Measurements from ENCODE around the gene SUSD6.

SUSD6 gene

GRCh38 chr14:69665631-69666030 is 54.2 kb downstream of the SUSD6 start:
- Histone ChIP-seq H2BK15ac (ENCODE audit: low read length) (no peak overlapping the region), H3K79me1 (ENCODE audit: low read depth, low read length) (no peaks in the 10 kb centered on the region), H3K4me2 (ENCODE audit: insufficient read depth, low read length, poor library complexity, severe bottlenecking) (no peak overlapping the region), H3K18ac (ENCODE audit: low read length) (no peak overlapping the region), H3K23ac (ENCODE audit: low read depth, low read length, poor library complexity) (no peak overlapping the region), H3K9me3 (replicated peaks in 1 of 2; ENCODE audit: control insufficient read depth in 2 of 2, insufficient read depth in 1 of 2, low read depth in 1 of 2, low read length in 2 of 2) (no peaks in the 10 kb centered on the region), H3K4ac (ENCODE audit: low read length) (no peak overlapping the region), H3K14ac (ENCODE audit: low read length) (no peak overlapping the region), H2BK120ac (ENCODE audit: low read depth, low read length) (no peak overlapping the region), H3K4me3 (ENCODE audit: low read length in 2 of 2) (no peak overlapping the region), H2AFZ (ENCODE audit: low read length) (no peak overlapping the region), H3K27ac (replicated peaks; ENCODE audit: low read length) (no peak overlapping the region), H3K27me3 (ENCODE audit: control insufficient read depth in 3 of 3, insufficient read depth in 3 of 3, low read depth in 1 of 3, low read length in 3 of 3) (no peaks in the 10 kb centered on the region), H2BK5ac (ENCODE audit: low read length) (no peak overlapping the region), H3K36me3 (replicated peaks in 1 of 2; ENCODE audit: control insufficient read depth in 2 of 2, insufficient read depth in 2 of 2, low read length in 2 of 2) (peaks cover 0 to 5% of the 10 kb centered on the region in 2 donors), H4K91ac (ENCODE audit: low read depth, low read length, poor library complexity) (no peak overlapping the region), H2BK12ac (ENCODE audit: low read length) (no peak overlapping the region), H3K9ac (ENCODE audit: low read depth, low read length, poor library complexity) (no peak overlapping the region), H4K8ac (ENCODE audit: low read depth, low read length) (no peak overlapping the region), H2AK5ac (ENCODE audit: low read depth, low read length) (no peak overlapping the region), H3K4me1 (ENCODE audit: control insufficient read depth in 2 of 2, insufficient read depth in 1 of 2, low read depth in 1 of 2, low read length in 2 of 2) (peaks cover 0 to 10% of the 10 kb centered on the region in 2 donors)
- WGBS, 2 donors (ENCODE audit: extremely low coverage in 2 of 2, insufficient read length in 2 of 2, insufficient replicate concordance in 1 of 2), result no CpG with 5 or more reads among the region's 1 CpG
- DNase-seq (ENCODE audit: low spot score), result no peak

- Histone ChIP-seq H3K4me1 (ENCODE audit: control insufficient read depth in 2 of 2, insufficient read depth in 1 of 2, low read depth in 1 of 2, low read length in 2 of 2) (peaks cover 0 to 6% of the 10 kb centered on the region in 2 donors), H4K8ac (ENCODE audit: low read depth, low read length) (no peak overlapping the region), H3K4me3 (ENCODE audit: low read length in 2 of 2) (no peak overlapping the region), H2AFZ (ENCODE audit: low read length) (no peak overlapping the region), H3K14ac (ENCODE audit: low read length) (no peak overlapping the region), H2AK5ac (ENCODE audit: low read depth, low read length) (no peak overlapping the region), H3K79me1 (ENCODE audit: low read depth, low read length) (no peaks in the 10 kb centered on the region), H4K91ac (ENCODE audit: low read depth, low read length, poor library complexity) (no peak overlapping the region), H3K9ac (ENCODE audit: low read depth, low read length, poor library complexity) (no peak overlapping the region), H2BK120ac (ENCODE audit: low read depth, low read length) (no peak overlapping the region), H2BK12ac (ENCODE audit: low read length) (no peak overlapping the region), H3K18ac (ENCODE audit: low read length) (no peak overlapping the region), H3K23ac (ENCODE audit: low read depth, low read length, poor library complexity) (no peak overlapping the region), H3K27me3 (ENCODE audit: control insufficient read depth in 3 of 3, insufficient read depth in 3 of 3, low read depth in 1 of 3, low read length in 3 of 3) (no peaks in the 10 kb centered on the region), H2BK15ac (ENCODE audit: low read length) (no peak overlapping the region), H3K4ac (ENCODE audit: low read length) (no peak overlapping the region), H2BK5ac (ENCODE audit: low read length) (no peak overlapping the region), H3K4me2 (ENCODE audit: insufficient read depth, low read length, poor library complexity, severe bottlenecking) (no peak overlapping the region), H3K27ac (replicated peaks; ENCODE audit: low read length) (no peak overlapping the region), H3K9me3 (replicated peaks in 1 of 2; ENCODE audit: control insufficient read depth in 2 of 2, insufficient read depth in 1 of 2, low read depth in 1 of 2, low read length in 2 of 2) (no peaks in the 10 kb centered on the region), H3K36me3 (replicated peaks in 1 of 2; ENCODE audit: control insufficient read depth in 2 of 2, insufficient read depth in 2 of 2, low read length in 2 of 2) (peaks cover 0 to 5% of the 10 kb centered on the region in 2 donors)
- no peak for DNase-seq (ENCODE audit: low spot score)
- no CpG with 5 or more reads among the region's 3 CpGs for WGBS, 2 donors (ENCODE audit: extremely low coverage in 2 of 2, insufficient read length in 2 of 2, insufficient replicate concordance in 1 of 2)
These were observed 54.7 kb downstream of the SUSD6 start for GRCh38 chr14:69666112-69666511.

- Histone ChIP-seq H4K8ac (ENCODE audit: low read depth, low read length) (no peak overlapping the region), H2BK15ac (ENCODE audit: low read length) (no peak overlapping the region), H3K14ac (ENCODE audit: low read length) (no peak overlapping the region), H3K4ac (ENCODE audit: low read length) (no peak overlapping the region), H2BK120ac (ENCODE audit: low read depth, low read length) (no peak overlapping the region), H4K91ac (ENCODE audit: low read depth, low read length, poor library complexity) (no peak overlapping the region), H2AK5ac (ENCODE audit: low read depth, low read length) (no peak overlapping the region), H3K18ac (ENCODE audit: low read length) (no peak overlapping the region), H3K27ac (replicated peaks; ENCODE audit: low read length) (no peak overlapping the region), H3K36me3 (replicated peaks in 1 of 2; ENCODE audit: control insufficient read depth in 2 of 2, insufficient read depth in 2 of 2, low read length in 2 of 2) (peaks cover 0 to 5% of the 10 kb centered on the region in 2 donors), H2AFZ (ENCODE audit: low read length) (no peak overlapping the region), H3K23ac (ENCODE audit: low read depth, low read length, poor library complexity) (no peak overlapping the region), H3K79me1 (ENCODE audit: low read depth, low read length) (no peaks in the 10 kb centered on the region), H2BK5ac (ENCODE audit: low read length) (no peak overlapping the region), H3K9me3 (replicated peaks in 1 of 2; ENCODE audit: control insufficient read depth in 2 of 2, insufficient read depth in 1 of 2, low read depth in 1 of 2, low read length in 2 of 2) (no peaks in the 10 kb centered on the region), H3K4me1 (ENCODE audit: control insufficient read depth in 2 of 2, insufficient read depth in 1 of 2, low read depth in 1 of 2, low read length in 2 of 2) (peaks cover 0 to 7% of the 10 kb centered on the region in 2 donors), H3K9ac (ENCODE audit: low read depth, low read length, poor library complexity) (no peak overlapping the region), H3K4me2 (ENCODE audit: insufficient read depth, low read length, poor library complexity, severe bottlenecking) (no peak overlapping the region), H3K27me3 (ENCODE audit: control insufficient read depth in 3 of 3, insufficient read depth in 3 of 3, low read depth in 1 of 3, low read length in 3 of 3) (peaks cover 0 to 3% (median 0%) of the 10 kb centered on the region in 3 experiments), H2BK12ac (ENCODE audit: low read length) (no peak overlapping the region), H3K4me3 (ENCODE audit: low read length in 2 of 2) (no peak overlapping the region)
- no peak for DNase-seq (ENCODE audit: low spot score)
- WGBS, 2 donors (ENCODE audit: extremely low coverage in 2 of 2, insufficient read length in 2 of 2, insufficient replicate concordance in 1 of 2), result no CpG with 5 or more reads among the region's 2 CpGs
These were observed 55.4 kb downstream of the SUSD6 start for GRCh38 chr14:69666690-69667211.

- Histone ChIP-seq H2AFZ (ENCODE audit: low read length) (no peak overlapping the region), H3K36me3 (replicated peaks in 1 of 2; ENCODE audit: control insufficient read depth in 2 of 2, insufficient read depth in 2 of 2, low read length in 2 of 2) (peaks cover 0 to 5% of the 10 kb centered on the region in 2 donors), H3K9ac (ENCODE audit: low read depth, low read length, poor library complexity) (no peak overlapping the region), H3K27me3 (ENCODE audit: control insufficient read depth in 3 of 3, insufficient read depth in 3 of 3, low read depth in 1 of 3, low read length in 3 of 3) (peaks cover 0 to 3% (median 0%) of the 10 kb centered on the region in 3 experiments), H3K4me1 (ENCODE audit: control insufficient read depth in 2 of 2, insufficient read depth in 1 of 2, low read depth in 1 of 2, low read length in 2 of 2) (peaks cover 0 to 8% of the 10 kb centered on the region in 2 donors), H2AK5ac (ENCODE audit: low read depth, low read length) (no peak overlapping the region), H3K4me2 (ENCODE audit: insufficient read depth, low read length, poor library complexity, severe bottlenecking) (no peak overlapping the region), H3K14ac (ENCODE audit: low read length) (no peak overlapping the region), H2BK5ac (ENCODE audit: low read length) (no peak overlapping the region), H3K4ac (ENCODE audit: low read length) (no peak overlapping the region), H3K18ac (ENCODE audit: low read length) (no peak overlapping the region), H3K4me3 (ENCODE audit: low read length in 2 of 2) (no peak overlapping the region), H4K91ac (ENCODE audit: low read depth, low read length, poor library complexity) (no peak overlapping the region), H2BK15ac (ENCODE audit: low read length) (no peak overlapping the region), H2BK12ac (ENCODE audit: low read length) (no peak overlapping the region), H3K79me1 (ENCODE audit: low read depth, low read length) (no peaks in the 10 kb centered on the region), H3K23ac (ENCODE audit: low read depth, low read length, poor library complexity) (no peak overlapping the region), H4K8ac (ENCODE audit: low read depth, low read length) (no peak overlapping the region), H3K27ac (replicated peaks; ENCODE audit: low read length) (no peak overlapping the region), H2BK120ac (ENCODE audit: low read depth, low read length) (no peak overlapping the region), H3K9me3 (replicated peaks in 1 of 2; ENCODE audit: control insufficient read depth in 2 of 2, insufficient read depth in 1 of 2, low read depth in 1 of 2, low read length in 2 of 2) (no peaks in the 10 kb centered on the region)
- no CpG with 5 or more reads among the region's 4 CpGs for WGBS, 2 donors (ENCODE audit: extremely low coverage in 2 of 2, insufficient read length in 2 of 2, insufficient replicate concordance in 1 of 2)
- no peak for DNase-seq (ENCODE audit: low spot score)
These were observed 56.5 kb downstream of the SUSD6 start for GRCh38 chr14:69667938-69668335.
